Measurements from ENCODE around the gene DHRS13.
A peak's percentile ranks its signal among the peaks of the same experiment; 100 is the strongest.
"Not testable (repeated sequence)": the region's sequence is repeated elsewhere in the genome, so short reads cannot be mapped to it uniquely, and the experiment has no call there.

DHRS13 gene

DNA sequence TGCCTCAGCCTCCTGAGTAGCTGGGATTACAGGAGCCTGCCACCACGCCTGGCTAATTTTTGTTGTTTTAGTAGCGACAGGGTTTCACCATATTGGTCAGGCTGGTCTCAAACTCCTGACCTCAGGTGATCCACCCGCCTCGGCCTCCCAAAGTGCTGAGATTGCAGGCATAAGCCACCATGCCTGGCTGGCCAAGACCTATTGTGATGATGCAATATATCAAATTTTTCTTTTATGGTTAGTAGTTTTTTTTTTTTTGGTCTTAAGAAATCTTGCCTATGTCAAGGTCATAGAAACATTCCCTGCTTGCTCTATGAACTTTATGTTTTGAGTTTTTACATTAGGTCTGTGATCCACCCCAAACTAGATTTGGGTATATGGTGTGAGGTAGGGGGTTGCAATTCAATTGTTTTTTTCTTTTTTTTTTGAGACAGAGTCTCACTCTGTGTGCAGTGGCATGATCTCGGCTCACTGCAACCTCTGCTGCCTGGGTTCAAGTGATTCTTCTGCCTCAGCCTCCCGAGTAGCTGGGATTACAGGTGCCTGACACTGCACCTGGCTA lies 25.6 kb downstream of the DHRS13 start:
- not testable (repeated sequence) for ATAC-seq (ENCODE audit: low read depth); H3K9me3 Mint-ChIP-seq; H3K27ac Mint-ChIP-seq; H3K27me3 Mint-ChIP-seq; H3K4me3 Mint-ChIP-seq; DNase-seq (ENCODE audit: low spot score in 2 of 2)
- peaks cover 24% of the 10 kb centered on the region for H3K36me3 Mint-ChIP-seq
- H3K4me1 Mint-ChIP-seq: peaks cover 12% of the 10 kb centered on the region

DNA sequence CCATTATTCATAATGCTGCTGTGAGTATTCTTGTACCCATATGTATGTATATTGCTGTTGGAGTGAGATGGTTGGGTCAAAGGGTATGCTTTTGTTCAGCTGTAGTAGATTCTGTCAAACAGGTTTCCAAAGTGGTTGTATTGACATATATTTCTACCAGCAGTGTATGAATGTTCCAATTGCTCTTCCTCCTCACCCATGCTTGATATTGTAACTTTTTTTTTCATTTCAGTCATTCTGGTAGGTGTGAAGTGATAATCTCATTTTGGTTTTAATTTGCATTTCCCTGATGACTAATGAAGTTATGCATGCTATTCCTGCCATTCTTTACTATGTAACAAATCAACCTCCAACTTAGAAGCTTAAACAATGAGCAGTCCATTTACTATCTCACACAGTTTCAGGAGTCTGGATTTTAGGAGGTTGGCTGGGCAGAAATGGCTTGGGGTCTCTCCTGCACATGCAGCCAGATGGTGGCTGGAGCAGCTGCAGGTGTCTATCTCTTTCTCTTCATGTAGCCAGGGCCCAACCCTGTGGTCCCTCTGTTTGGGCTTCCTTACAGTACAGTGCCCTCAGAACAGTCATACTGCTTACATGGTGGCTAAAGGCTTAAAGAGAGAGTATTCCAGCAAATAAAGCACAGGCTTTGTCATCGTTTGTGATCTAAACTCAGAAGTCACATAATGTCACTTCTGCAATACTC lies 26.9 kb downstream of the DHRS13 start:
- no peaks in the 10 kb centered on the region for H3K9me3 Mint-ChIP-seq
- DNase-seq (ENCODE audit: low spot score in 2 of 2): no peak
- H3K36me3 Mint-ChIP-seq: peaks cover 18% of the 10 kb centered on the region
- no peaks in the 10 kb centered on the region for H3K27me3 Mint-ChIP-seq
- peaks cover 21% of the 10 kb centered on the region for H3K4me1 Mint-ChIP-seq
- peak overlapping the region; percentile 31 for H3K27ac Mint-ChIP-seq
- no peak overlapping the region for H3K4me3 Mint-ChIP-seq
- ATAC-seq (ENCODE audit: low read depth): no peak

- no peaks in the 10 kb centered on the region for H3K27me3 Mint-ChIP-seq
Observed at GRCh38 chr17:28874750-28875149, 28.1 kb downstream of the DHRS13 start.

DNA sequence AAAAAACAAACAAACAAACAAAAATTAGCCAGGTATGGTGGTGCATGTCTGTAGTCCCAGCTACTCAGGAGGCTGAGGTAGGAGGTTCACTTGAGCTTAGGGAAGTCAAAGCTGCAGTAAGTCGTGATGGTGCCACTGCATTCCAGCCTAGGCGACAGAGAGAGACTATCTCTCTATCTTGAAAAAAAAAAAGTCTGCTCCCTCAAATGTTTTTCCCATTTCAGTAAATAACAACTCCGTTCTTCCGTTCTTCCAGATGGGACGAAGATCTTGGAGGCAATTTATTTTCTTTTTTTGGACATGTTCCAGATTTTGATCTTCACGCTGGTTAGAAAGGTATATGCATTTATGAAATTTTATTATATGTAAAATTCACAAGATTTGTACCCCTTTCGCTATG lies 29.0 kb downstream of the DHRS13 start:
- no peak overlapping the region for H3K27ac Mint-ChIP-seq
- no peak overlapping the region for H3K4me3 Mint-ChIP-seq
- ATAC-seq (ENCODE audit: low read depth): no peak
- DNase-seq (ENCODE audit: low spot score in 2 of 2): no peak
- H3K27me3 Mint-ChIP-seq: no peaks in the 10 kb centered on the region
- peaks cover 20% of the 10 kb centered on the region for H3K4me1 Mint-ChIP-seq
- no peaks in the 10 kb centered on the region for H3K9me3 Mint-ChIP-seq
- H3K36me3 Mint-ChIP-seq: peaks cover 6% of the 10 kb centered on the region

More at GRCh38 chr17:28874750-28875149, 28.1 kb downstream of the DHRS13 start:
- ATAC-seq (ENCODE audit: low read depth) (no peak), DNase-seq (ENCODE audit: low spot score in 2 of 2) (no peak)
- Mint-ChIP-seq H3K27ac (no peak overlapping the region), H3K36me3 (peaks cover 12% of the 10 kb centered on the region), H3K4me3 (no peak overlapping the region), H3K9me3 (no peaks in the 10 kb centered on the region), H3K4me1 (peaks cover 20% of the 10 kb centered on the region)

DNA sequence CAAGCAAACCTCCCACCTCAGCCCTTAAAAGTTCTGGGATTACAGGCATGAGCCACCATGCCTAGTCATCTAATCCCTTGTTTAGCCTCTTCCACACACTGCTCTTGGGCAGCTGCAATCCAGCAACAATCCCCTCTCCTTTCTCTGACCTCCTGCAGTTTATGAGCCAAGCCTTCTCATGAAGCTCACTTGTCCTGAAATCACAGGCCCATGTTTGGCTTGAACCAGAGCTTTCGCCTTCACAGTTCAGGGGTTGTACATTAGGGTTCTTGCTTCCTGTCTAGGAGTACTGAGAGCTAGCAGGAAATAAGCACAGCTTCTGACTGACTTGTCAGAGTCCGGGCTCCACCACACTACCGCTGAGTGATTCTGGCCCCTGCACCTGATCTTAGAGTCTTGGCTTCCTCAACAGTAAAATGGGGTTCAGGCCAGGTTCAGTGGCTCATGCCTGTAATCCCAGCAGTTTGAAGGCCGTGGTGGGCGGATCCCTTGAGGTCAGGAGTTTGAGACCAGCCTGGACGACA lies 31.8 kb downstream of the DHRS13 start:
- peak; percentile 33 to 39 for DNase-seq (ENCODE audit: low spot score in 2 of 2)
- Mint-ChIP-seq H3K4me1 (peaks cover 16% of the 10 kb centered on the region), H3K27me3 (no peaks in the 10 kb centered on the region), H3K27ac (peak overlapping the region; percentile 89), H3K9me3 (no peaks in the 10 kb centered on the region), H3K36me3 (no peaks in the 10 kb centered on the region), H3K4me3 (peak overlapping the region; percentile 35)
- peak; percentile 100 for ATAC-seq (ENCODE audit: low read depth)

GRCh38 chr17:28867276-28867675 lies 35.6 kb downstream of the DHRS13 start:
- H3K4me1 Mint-ChIP-seq: peaks cover 22% of the 10 kb centered on the region
- H3K4me3 Mint-ChIP-seq: no peak overlapping the region
- DNase-seq (ENCODE audit: low spot score in 2 of 2) (no peak), ATAC-seq (ENCODE audit: low read depth) (no peak)
- H3K9me3 Mint-ChIP-seq: no peaks in the 10 kb centered on the region
- no peaks in the 10 kb centered on the region for H3K27me3 Mint-ChIP-seq
- H3K27ac Mint-ChIP-seq: no peak overlapping the region
- no peaks in the 10 kb centered on the region for H3K36me3 Mint-ChIP-seq

DNA sequence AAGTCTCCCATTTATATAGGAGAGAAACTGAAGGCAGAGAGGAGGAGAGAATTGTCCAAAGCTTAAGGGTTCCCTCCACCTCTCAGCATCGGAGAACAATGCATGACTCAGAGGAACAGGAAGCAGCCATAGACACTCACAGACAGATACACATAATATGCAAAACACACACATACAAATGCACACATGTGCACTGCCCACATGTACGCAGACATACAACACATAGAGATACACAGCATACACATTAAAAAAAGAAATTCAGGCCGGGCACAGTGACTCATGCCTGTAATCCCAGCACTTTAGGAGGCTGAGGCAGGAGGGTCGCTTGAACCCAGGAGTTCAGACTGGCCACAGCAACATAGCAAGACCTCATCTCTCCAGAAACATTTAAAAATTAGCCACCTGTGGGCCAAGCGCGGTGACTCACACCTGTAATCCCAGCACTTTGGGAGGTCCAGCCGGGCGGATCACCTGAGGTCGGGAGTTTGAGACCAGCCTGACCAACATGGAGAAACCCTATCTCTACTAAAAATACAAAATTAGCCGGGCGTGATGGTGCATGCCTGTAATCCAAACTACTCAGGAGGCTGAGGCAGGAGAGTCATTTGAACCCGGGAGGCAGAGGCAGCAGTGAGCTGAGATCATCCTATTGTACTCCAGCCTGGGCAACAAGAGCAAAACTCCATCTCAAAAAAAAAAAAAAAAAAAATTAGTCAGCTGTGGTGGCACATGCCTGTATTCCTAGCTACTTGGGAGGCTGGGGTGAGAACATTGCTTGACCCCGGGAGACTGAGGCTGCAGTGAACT lies 36.7 kb downstream of the DHRS13 start:
- Mint-ChIP-seq H3K27ac (peak overlapping the region; percentile 85), H3K27me3 (no peaks in the 10 kb centered on the region), H3K9me3 (no peaks in the 10 kb centered on the region), H3K4me3 (peak overlapping the region; percentile 64), H3K36me3 (no peaks in the 10 kb centered on the region), H3K4me1 (peaks cover 18% of the 10 kb centered on the region)
- DNase-seq (ENCODE audit: low spot score in 2 of 2) (peak in 1 of 2 donors; percentile 30), ATAC-seq (ENCODE audit: low read depth) (peak; percentile 100)

GRCh38 chr17:28864991-28865849 lies 37.7 kb downstream of the DHRS13 start:
- H3K27ac Mint-ChIP-seq: peak overlapping the region; percentile 85
- no peak for DNase-seq (ENCODE audit: low spot score in 2 of 2)
- H3K9me3 Mint-ChIP-seq: no peaks in the 10 kb centered on the region
- no peaks in the 10 kb centered on the region for H3K27me3 Mint-ChIP-seq
- H3K4me1 Mint-ChIP-seq: peaks cover 15% of the 10 kb centered on the region
- peak overlapping the region; percentile 64 for H3K4me3 Mint-ChIP-seq
- ATAC-seq (ENCODE audit: low read depth): peak; percentile 11
- peaks cover 5% of the 10 kb centered on the region for H3K36me3 Mint-ChIP-seq

DNA sequence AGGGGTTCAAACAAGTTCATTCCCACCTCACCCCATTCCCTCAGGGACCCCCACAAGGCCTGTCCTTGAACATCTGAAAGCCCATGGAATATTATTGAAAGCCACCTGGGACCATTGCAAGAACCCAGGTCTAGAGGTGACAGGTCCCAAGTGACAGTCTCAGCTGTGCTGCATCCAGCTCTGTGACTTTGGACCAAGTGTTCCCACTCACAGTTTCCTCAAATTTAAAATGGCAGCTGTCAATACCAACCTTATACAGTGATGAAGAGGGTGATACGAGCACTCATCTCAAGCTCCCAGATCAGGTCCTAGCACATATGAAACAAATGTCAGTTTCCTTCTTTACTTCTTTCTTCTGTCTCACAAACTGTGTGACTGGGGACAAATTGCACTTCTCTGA lies 38.9 kb downstream of the DHRS13 start:
- peaks cover 15% of the 10 kb centered on the region for H3K4me1 Mint-ChIP-seq
- ATAC-seq (ENCODE audit: low read depth) (no peak), DNase-seq (ENCODE audit: low spot score in 2 of 2) (no peak)
- H3K9me3 Mint-ChIP-seq: no peaks in the 10 kb centered on the region
- no peak overlapping the region for H3K4me3 Mint-ChIP-seq
- H3K27me3 Mint-ChIP-seq: no peaks in the 10 kb centered on the region
- no peak overlapping the region for H3K27ac Mint-ChIP-seq
- H3K36me3 Mint-ChIP-seq: peaks cover 7% of the 10 kb centered on the region

DNA sequence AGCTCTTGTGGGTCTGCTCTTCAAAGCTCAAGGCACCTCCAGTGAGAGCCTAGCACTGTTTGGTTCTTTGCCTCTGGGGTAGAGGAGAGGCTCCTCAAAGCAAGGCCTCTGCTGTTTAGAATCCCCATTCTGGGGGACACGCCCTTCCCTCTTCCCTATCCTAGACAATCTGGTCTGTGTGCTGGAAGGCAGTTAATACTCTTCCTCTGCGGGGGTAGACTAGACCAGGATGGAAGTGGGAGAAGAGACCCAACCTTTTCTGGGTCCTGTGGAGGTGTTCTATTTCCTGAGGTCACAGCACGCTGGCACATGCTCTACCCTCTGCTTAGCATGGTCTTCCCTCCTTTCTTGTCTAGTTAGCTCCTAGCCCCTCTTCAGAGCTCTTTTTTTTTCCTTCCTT lies 40.3 kb downstream of the DHRS13 start:
- H3K36me3 Mint-ChIP-seq: peaks cover 17% of the 10 kb centered on the region
- H3K4me1 Mint-ChIP-seq: peaks cover 15% of the 10 kb centered on the region
- H3K27me3 Mint-ChIP-seq: no peaks in the 10 kb centered on the region
- H3K4me3 Mint-ChIP-seq: no peak overlapping the region
- no peak for ATAC-seq (ENCODE audit: low read depth)
- DNase-seq (ENCODE audit: low spot score in 2 of 2): no peak
- H3K27ac Mint-ChIP-seq: no peak overlapping the region
- H3K9me3 Mint-ChIP-seq: no peaks in the 10 kb centered on the region

DNA sequence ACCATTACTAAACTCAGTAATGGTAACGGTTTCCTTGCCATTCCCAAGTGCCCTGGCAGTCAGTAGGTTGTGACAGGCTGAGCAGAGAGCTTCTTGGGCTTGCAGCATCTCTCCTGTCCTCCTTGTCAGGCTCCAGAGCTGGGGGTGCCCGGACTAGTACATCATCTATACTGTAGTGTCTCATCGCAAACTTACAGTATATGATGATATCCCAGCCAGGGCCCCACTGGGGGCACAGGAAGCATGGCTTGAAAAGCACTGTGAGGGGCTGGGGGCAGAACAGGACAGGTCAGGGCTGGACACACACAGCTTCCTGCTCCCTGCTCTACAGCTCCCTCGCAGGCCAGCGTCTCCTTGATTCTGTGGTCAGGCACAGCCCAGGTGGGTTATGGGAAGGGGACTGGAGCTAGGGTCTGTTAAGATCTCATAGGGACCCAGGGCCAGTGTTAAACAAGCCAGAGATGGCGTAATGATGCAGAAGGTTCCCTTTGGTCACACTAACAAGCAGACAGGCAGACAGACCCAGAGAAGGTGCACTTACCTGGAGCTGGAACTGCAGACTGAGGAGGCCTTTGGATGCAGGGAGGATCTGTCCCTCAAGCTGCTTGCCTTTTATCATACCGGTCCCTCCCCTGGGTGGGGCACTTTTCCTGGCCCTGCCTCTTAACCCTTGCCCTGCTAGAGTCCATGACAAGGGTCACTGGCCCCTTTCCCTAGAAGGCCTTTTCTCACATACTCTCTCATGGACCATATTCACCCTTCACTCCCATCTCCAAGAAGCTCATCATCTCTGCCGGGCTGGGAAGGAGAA lies 41.3 kb downstream of the DHRS13 start:
- Mint-ChIP-seq H3K36me3 (peaks cover 19% of the 10 kb centered on the region), H3K27ac (no peak overlapping the region), H3K27me3 (no peaks in the 10 kb centered on the region), H3K9me3 (no peaks in the 10 kb centered on the region), H3K4me3 (no peak overlapping the region), H3K4me1 (peaks cover 15% of the 10 kb centered on the region)
- ATAC-seq (ENCODE audit: low read depth): no peak
- no peak for DNase-seq (ENCODE audit: low spot score in 2 of 2)

- peaks cover 7% of the 10 kb centered on the region for H3K4me1 Mint-ChIP-seq
- no peaks in the 10 kb centered on the region for H3K9me3 Mint-ChIP-seq
- peaks cover 21% of the 10 kb centered on the region for H3K36me3 Mint-ChIP-seq
Observed at GRCh38 chr17:28860363-28860808, 42.5 kb downstream of the DHRS13 start.

More at GRCh38 chr17:28860363-28860808, 42.5 kb downstream of the DHRS13 start:
- H3K27me3 Mint-ChIP-seq: no peaks in the 10 kb centered on the region
- ATAC-seq (ENCODE audit: low read depth) (no peak), DNase-seq (ENCODE audit: low spot score in 2 of 2) (no peak)
- H3K4me3 Mint-ChIP-seq: no peak overlapping the region
- no peak overlapping the region for H3K27ac Mint-ChIP-seq
